GM19467 (cell line): ENCODE results near the gene CREB3L4.
"Not testable (repeated sequence)": the region's sequence is repeated elsewhere in the genome, so short reads cannot be mapped to it uniquely, and the experiment has no call there.

Source experiments
- ATAC-seq: cut with Tn5 transposase; IDR thresholded peaks from one replicate; pipeline ENCODE4 v1.9.1; 2021; ENCODE audit warnings: mild to moderate bottlenecking, moderate library complexity; ENCODE audit not compliant: unreplicated experiment

CREB3L4 gene

DNA sequence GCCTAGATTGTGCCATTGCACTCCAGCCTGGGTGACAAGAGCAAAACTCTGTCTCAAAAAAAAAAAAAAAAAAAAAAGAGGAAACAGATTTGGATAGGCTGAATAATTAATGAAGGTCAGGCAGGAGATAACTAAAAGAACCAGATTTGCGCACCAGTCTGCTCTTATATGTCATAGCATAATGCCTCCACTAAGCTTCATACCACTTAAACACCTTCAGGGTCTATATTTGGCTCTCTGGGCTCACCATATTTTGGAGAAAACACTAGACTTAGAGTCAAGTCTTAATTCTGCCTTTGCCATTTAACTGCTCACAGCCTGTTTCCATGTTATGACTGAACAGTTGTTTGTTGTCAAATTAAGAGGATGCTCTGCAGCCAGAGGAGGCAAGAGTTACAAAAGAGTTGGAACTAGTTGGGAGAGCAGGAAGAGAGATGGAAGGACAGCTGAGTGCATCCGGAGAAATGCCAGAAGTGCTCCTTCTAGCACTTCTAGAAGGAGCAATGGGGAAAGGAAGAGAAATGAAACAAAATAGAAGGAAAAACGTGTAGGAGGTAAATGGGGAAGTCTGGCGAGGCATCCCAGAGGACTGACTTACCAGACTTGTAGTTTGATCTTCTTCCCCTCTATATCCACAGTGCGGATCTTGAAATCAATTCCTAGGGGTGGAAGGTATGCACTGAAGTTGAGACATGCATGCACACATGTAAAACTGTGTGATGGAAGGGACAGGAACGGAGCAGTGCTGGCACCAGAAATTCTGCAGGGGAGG, 16.6 kb downstream of the CREB3L4 start:
- no peak for ATAC-seq

GRCh38 chr1:153985341-153985912, 17.7 kb downstream of the CREB3L4 start:
- ATAC-seq = no peak

DNA sequence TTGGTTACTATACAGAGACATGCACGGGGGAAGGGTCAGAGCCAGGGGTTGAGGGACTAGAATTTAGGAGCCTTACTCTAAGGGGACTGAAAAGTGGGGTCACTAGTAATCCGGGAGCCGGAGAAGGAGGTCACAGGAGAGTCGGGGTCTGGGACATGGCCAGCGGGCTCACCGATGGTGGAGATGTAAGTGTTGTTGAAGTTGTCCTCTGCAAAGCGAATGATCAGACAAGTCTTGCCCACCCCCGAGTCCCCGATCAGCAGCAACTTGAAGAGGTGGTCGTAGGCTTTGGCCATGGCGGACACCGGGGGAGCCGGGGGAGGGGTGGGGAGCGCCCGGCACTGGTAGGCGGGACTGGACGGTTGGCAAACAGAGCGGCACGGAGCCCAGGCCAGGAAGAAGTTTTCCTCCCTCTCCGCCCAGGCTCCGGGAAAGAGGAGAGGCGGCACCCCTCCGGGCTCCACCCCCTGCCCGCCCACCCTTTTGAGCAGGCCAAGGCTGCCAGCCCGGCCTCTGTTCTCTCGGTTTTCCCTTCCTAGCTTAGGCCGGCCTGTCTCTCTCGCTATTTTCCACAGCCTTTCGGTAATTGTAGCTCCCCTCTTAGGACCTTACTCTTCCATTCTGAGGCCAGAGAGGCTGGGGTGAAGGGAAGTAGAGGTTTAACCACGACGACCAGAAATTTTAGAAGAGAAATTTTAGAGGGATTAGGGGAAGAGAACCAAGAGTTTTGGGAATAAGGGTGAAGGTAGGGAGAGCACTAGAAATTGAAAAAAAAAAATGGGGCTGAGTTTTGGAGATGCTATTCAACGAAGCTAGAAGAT, 18.4 kb downstream of the CREB3L4 start, which contains the start of gene RAB13:
TSS of gene RAB13 (minus strand) at position 399 of the 821 bp plus-strand sequence. CDS start at position 296, 103 bp downstream.
- no peak for ATAC-seq

- ATAC-seq = no peak
Observed at GRCh38 chr1:153987621-153988020, 19.9 kb downstream of the CREB3L4 start.

GRCh38 chr1:153990468-153991150, 22.9 kb downstream of the CREB3L4 start, which contains the start of gene RPS27:
Gene RPS27 (plus strand): TSS chr1:153990762. CDS start chr1:153990797, 35 bp downstream.
- ATAC-seq = peak; percentile 72

GRCh38 chr1:153991151-153991630, 23.5 kb downstream of the CREB3L4 start:
- no peak for ATAC-seq

- no peak for ATAC-seq
Observed at GRCh38 chr1:153991806-153992205, 24.1 kb downstream of the CREB3L4 start.

- no peak for ATAC-seq
Observed at GRCh38 chr1:153995202-153995601, 27.5 kb downstream of the CREB3L4 start.

DNA sequence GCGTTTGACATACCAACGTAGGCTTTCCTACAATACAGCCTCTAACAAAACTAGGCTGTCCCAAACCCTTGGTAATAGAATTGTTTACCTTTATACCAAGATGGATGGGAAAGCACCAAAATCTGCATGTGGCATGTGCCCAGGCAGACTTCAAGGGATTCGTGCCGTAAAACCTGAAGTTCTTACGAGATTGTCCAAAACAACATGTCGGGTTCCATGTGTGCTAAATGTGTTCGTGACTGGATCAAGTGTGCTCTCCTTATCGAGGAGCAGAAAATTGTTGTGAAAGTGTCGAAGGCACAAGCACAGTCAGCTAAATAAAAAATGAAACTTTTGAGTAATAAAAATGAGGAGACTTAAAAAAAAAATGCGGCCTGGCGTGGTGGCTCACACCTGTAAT, 27.9 kb downstream of the CREB3L4 start:
- ATAC-seq = no peak

GRCh38 chr1:153996882-153997281, 29.2 kb downstream of the CREB3L4 start:
- not testable (repeated sequence) for ATAC-seq

GRCh38 chr1:154000420-154000819, 32.7 kb downstream of the CREB3L4 start:
- ATAC-seq = no peak

- no peak for ATAC-seq
Observed at GRCh38 chr1:154006136-154006535, 38.4 kb downstream of the CREB3L4 start.

- ATAC-seq = no peak
Observed at GRCh38 chr1:154012129-154012528, 44.4 kb downstream of the CREB3L4 start.

DNA sequence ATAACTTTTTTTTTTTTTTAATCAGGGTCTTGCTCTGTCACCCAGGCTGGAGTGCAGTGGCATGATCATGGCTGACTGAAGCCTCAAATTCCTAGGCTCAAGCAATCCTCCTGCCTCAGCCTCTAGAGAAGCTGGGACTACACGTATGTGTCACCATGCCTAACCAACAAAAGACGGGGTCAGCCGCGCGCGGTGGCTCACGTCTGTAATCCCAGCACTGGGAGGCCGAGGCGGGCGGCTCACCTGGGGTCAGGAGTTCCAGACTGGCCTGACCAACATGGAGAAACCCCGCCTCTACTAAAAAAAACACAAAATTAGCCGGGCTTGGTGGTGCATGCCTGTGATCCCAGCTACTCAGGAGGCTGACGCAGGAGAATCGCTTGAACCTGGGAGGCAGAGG, 44.8 kb downstream of the CREB3L4 start:
- not testable (repeated sequence) for ATAC-seq

DNA sequence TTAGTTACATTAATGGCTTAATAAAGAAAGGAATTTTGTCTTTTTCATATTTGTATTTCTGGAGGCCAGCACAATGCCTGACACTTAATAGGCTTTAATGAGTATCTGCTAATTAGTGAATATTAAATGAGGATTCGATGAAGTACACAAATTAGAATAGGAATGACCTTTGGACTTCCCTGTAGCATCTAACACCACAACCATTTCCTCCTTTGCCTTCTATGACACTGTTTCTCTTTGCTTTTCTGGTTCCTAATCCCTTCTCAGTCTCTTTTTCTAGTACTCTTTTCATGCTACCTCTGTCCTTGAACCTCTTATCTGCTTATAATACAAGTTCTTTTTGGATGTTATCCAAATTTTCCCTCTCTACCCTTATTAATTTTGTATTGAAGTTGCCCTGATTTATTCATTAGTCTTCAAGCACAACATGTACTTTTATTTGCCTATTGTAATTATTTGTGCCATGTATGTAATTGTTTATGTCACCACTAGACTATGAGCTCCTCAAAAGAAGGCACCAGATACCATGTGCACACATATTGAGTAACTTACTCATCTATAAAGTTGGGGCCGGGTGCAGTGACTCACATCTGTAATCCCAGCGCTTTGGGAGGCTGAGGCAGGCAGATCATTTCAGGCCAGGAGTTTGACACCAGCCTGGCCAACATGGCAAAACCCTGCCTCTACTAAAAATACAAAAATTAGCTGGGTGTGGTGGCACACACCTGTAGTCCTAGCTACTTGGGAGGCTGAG, 46.6 kb downstream of the CREB3L4 start:
- no peak for ATAC-seq

- ATAC-seq = no peak
Observed at GRCh38 chr1:154019269-154019668, 51.6 kb downstream of the CREB3L4 start.

GRCh38 chr1:154019940-154020339, 52.2 kb downstream of the CREB3L4 start:
- ATAC-seq = no peak
